ENCODE data around the gene SLC7A4. TPM values are rescaled to one million over a fixed set of nuclear protein-coding genes. Genes with fewer than 3 reads are reported as not detected.

The SLC7A4 gene
- total RNA-seq, 3 donors from 2014 or later = 1.6 to 2.4 (median 2.0) TPM

GRCh38 chr22:20981787-20982562, 50.4 kb downstream of the SLC7A4 start, which contains the start of gene LZTR1:
TSS of gene LZTR1 (plus strand) at chr22:20982297. CDS start at chr22:20982372, 75 bp downstream.
- Histone ChIP-seq H3K27me3 (no peaks in the 10 kb centered on the region), H3K9me3 (no peaks in the 10 kb centered on the region), H3K36me3 (no peaks in the 10 kb centered on the region), H3K27ac (peak within 1 kb of the TSS; percentile 92), H3K4me3 (peak within 1 kb of the TSS; percentile 85 to 92 (median 86)), H3K4me1 (peaks cover 4 to 21% of the 10 kb centered on the region in 2 donors)
- TF ChIP-seq POLR2AphosphoS5 (IDR thresholded peaks at IDR 0.05) = peak; percentile 92 to 97 (median 97)
- TF ChIP-seq POLR2A (IDR thresholded peaks at IDR 0.05) = peak; percentile 85
- peak in 2 of 3 donors; percentile 24 to 35 for TF ChIP-seq CTCF (IDR thresholded peaks at IDR 0.05)
- intact Hi-C loops (cut with DNase I; ENCODE audit: low total_unique reads) = no loop called here
- DNase-seq (ENCODE audit: low spot score in 2 of 2) = peak; percentile 60 to 76

GRCh38 chr22:20980938-20981722, 51.2 kb downstream of the SLC7A4 start:
- no peak for DNase-seq (ENCODE audit: low spot score in 2 of 2)
- Histone ChIP-seq H3K4me1 (peaks cover 4 to 21% of the 10 kb centered on the region in 2 donors), H3K27ac (peak overlapping the region; percentile 92), H3K36me3 (no peaks in the 10 kb centered on the region), H3K9me3 (no peaks in the 10 kb centered on the region), H3K4me3 (peak overlapping the region; percentile 85 to 92 (median 86)), H3K27me3 (no peaks in the 10 kb centered on the region)
- TF ChIP-seq CTCF (IDR thresholded peaks at IDR 0.05) (no peak), POLR2A (IDR thresholded peaks at IDR 0.05) (no peak), POLR2AphosphoS5 (IDR thresholded peaks at IDR 0.05) (no peak)
- intact Hi-C loops (cut with DNase I; ENCODE audit: low total_unique reads) = no loop called here

GRCh38 chr22:20980523-20980922, 51.8 kb downstream of the SLC7A4 start:
- no peak overlapping the region for H3K27ac ChIP-seq
- intact Hi-C loops (cut with DNase I; ENCODE audit: low total_unique reads) = no loop called here

GRCh38 chr22:20979940-20980453, 52.4 kb downstream of the SLC7A4 start:
- H3K9me3 ChIP-seq = no peaks in the 10 kb centered on the region
- no peaks in the 10 kb centered on the region for H3K27me3 ChIP-seq
- DNase-seq (ENCODE audit: low spot score in 2 of 2) = no peak
- peak overlapping the region in 1 of 2 donors; percentile 24 for H3K27ac ChIP-seq
- peaks cover 4 to 21% of the 10 kb centered on the region in 2 donors for H3K4me1 ChIP-seq
- intact Hi-C loops (cut with DNase I; ENCODE audit: low total_unique reads) = no loop called here
- H3K36me3 ChIP-seq = no peaks in the 10 kb centered on the region
- TF ChIP-seq POLR2A (IDR thresholded peaks at IDR 0.05) (no peak), POLR2AphosphoS5 (IDR thresholded peaks at IDR 0.05) (no peak), CTCF (IDR thresholded peaks at IDR 0.05) (no peak)
- H3K4me3 ChIP-seq = peak overlapping the region in 2 of 3 donors; percentile 42 to 67

More at GRCh38 chr22:20980523-20980922, 51.8 kb downstream of the SLC7A4 start:
- no peaks in the 10 kb centered on the region for H3K9me3 ChIP-seq
- H3K4me3 ChIP-seq = peak overlapping the region in 1 of 3 donors; percentile 67
- no peak for DNase-seq (ENCODE audit: low spot score in 2 of 2)
- peaks cover 4 to 21% of the 10 kb centered on the region in 2 donors for H3K4me1 ChIP-seq
- H3K27me3 ChIP-seq = no peaks in the 10 kb centered on the region
- no peaks in the 10 kb centered on the region for H3K36me3 ChIP-seq
- TF ChIP-seq CTCF (IDR thresholded peaks at IDR 0.05) = no peak
- TF ChIP-seq POLR2A (IDR thresholded peaks at IDR 0.05) = no peak
- no peak for TF ChIP-seq POLR2AphosphoS5 (IDR thresholded peaks at IDR 0.05)
